OCI-LY1 (cell line): Measurements from ENCODE around the gene G6PD.

ENCODE experiments used
- EZH2 ChIP-seq: fragments of 200-600 bp; sonication (generic), shearing (Covaris generic); IDR thresholded peaks from 2 replicates; pipeline ENCODE4 v1.8.0; 2017; ENCODE audit warnings: borderline replicate concordance, mixed run types, mild to moderate bottlenecking, antibody characterized with exemption, low read length, moderate library complexity, mixed read lengths
- TF ChIP-seq, protein P1 (sequence below): fragments of 200-600 bp; sonication (generic), shearing (Covaris generic); IDR thresholded peaks from 2 replicates; pipeline ENCODE4 v1.5.1; 2017; ENCODE audit warnings: mild to moderate bottlenecking, antibody characterized with exemption, low read length, moderate library complexity, mixed read lengths

DNA sequence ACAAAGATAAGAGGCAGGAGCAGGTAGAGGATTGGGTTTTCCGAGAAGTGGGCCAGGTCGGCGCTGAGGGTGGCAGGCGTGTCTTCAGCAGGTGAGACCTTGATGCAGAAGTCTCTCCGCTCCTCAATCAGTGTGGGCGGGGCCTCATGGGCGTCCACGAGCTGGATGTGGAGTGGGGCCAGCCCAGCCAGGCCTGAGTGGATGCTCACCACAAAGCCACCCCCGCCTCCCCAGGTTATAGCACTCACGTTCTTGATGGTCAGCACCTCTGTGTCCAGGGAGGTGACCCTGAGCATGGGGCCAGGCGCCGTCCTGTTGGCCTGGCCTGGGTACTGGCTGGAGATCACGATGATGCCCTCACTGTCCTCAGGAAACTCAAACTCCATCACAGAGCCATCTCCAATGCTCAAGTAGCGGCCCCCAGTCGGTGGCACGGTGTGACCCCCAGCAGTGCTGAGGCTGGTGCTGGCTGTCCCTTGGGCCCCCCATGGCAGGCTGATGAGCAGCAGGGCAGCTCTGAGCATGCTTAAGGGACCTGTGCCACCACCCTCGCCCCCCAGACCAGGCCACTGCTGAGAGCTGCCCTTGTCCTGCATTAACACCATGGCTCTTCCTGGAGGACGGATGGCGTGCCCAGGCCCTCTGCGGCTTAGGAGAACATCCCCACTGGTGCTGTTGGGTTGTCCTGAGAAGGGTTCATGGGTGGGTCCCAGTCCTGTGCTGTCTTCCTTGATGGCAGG lies 58.1 kb downstream of the G6PD start:
- no peak for TF ChIP-seq EZH2
- TF ChIP-seq, protein P1, sequence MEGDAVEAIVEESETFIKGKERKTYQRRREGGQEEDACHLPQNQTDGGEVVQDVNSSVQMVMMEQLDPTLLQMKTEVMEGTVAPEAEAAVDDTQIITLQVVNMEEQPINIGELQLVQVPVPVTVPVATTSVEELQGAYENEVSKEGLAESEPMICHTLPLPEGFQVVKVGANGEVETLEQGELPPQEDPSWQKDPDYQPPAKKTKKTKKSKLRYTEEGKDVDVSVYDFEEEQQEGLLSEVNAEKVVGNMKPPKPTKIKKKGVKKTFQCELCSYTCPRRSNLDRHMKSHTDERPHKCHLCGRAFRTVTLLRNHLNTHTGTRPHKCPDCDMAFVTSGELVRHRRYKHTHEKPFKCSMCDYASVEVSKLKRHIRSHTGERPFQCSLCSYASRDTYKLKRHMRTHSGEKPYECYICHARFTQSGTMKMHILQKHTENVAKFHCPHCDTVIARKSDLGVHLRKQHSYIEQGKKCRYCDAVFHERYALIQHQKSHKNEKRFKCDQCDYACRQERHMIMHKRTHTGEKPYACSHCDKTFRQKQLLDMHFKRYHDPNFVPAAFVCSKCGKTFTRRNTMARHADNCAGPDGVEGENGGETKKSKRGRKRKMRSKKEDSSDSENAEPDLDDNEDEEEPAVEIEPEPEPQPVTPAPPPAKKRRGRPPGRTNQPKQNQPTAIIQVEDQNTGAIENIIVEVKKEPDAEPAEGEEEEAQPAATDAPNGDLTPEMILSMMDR, result no peak
